ENCODE data around the gene NHERF1. TPM values are rescaled to one million over a fixed set of nuclear protein-coding genes. Genes with fewer than 3 reads are reported as not detected.

Gene NHERF1
- total and polyA plus RNA-seq, 2 of the 13 experiments (the other 11 are each of a cell fraction or from before 2014, with no cell fraction given) = 169 to 269 TPM

DNA sequence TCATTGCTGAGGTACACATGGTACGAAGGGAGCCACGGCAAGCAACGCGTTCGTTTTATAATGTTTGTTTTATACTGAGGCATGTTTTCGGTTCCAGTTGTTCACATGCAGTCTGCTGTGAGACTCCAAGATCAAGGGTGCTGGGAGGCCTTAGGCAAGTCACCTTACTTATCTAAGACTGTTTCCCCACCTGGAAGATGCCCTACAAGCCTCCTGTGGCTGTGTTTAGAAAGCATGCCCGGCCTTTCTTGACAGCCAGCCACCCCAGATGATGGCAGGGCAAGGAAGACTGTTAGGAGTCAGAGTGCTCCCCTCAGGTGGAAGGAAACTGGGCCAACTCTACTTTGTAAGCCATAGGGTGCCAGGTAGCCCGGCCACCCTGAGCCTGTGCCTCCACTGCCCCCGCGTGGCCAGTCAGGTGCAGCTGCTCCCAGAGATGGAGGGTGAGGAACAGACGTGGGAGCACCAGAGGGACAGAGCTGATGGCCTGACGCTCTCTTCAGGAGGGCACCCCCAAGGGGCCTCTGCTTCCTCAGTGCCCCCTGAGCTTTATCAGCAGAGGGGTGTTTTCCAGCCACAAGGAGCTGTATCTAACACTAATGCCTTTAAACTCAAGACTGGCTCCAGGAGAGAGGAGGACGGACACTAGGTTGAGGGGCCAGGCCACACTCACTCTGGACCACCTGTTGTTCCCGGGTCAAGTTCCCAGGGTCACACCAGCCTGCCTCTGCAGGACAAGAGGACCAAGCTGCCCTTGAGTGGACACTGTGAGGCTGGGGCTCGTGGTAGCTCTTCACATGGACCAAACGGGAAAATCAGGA lies 22.3 kb downstream of the NHERF1 start (continued):
- TF ChIP-seq, protein P1, sequence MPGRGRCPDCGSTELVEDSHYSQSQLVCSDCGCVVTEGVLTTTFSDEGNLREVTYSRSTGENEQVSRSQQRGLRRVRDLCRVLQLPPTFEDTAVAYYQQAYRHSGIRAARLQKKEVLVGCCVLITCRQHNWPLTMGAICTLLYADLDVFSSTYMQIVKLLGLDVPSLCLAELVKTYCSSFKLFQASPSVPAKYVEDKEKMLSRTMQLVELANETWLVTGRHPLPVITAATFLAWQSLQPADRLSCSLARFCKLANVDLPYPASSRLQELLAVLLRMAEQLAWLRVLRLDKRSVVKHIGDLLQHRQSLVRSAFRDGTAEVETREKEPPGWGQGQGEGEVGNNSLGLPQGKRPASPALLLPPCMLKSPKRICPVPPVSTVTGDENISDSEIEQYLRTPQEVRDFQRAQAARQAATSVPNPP (CRISPR knock-in tag; IDR thresholded peaks at IDR 0.05) = peak; percentile 60; the same call in 1 of the 2 replicates
- TF ChIP-seq ZNF10 (CRISPR knock-in tag; IDR thresholded peaks at IDR 0.05; ENCODE audit: borderline replicate concordance, low read depth) (no peak), IKZF5 (CRISPR knock-in tag; IDR thresholded peaks at IDR 0.05) (peak; percentile 80; the same call in 1 of the 2 replicates), SP1 (IDR thresholded peaks at IDR 0.05) (no peak), SP1 (CRISPR knock-in tag; IDR thresholded peaks at IDR 0.05) (peak; percentile 52; the same call in 1 of the 2 replicates), AKAP8 (CRISPR knock-in tag; IDR thresholded peaks at IDR 0.05) (peak; percentile 94), GPBP1L1 (CRISPR knock-in tag; IDR thresholded peaks at IDR 0.05) (no peak), SIX4 (CRISPR knock-in tag; IDR thresholded peaks at IDR 0.05) (no peak), NKX3-1 (CRISPR knock-in tag; IDR thresholded peaks at IDR 0.05) (no peak), NFYB (CRISPR knock-in tag; IDR thresholded peaks at IDR 0.05) (0 out of 2 replicates have a peak, but pooled peaks have one; percentile 4), SNAI1 (CRISPR knock-in tag; IDR thresholded peaks at IDR 0.05; ENCODE audit: borderline replicate concordance) (no peak), FOXK2 (IDR thresholded peaks at IDR 0.05) (no peak), BCL6 (CRISPR knock-in tag; IDR thresholded peaks at IDR 0.05) (no peak; the same call in none of the 2 replicates)
- TF ChIP-seq, protein P2, sequence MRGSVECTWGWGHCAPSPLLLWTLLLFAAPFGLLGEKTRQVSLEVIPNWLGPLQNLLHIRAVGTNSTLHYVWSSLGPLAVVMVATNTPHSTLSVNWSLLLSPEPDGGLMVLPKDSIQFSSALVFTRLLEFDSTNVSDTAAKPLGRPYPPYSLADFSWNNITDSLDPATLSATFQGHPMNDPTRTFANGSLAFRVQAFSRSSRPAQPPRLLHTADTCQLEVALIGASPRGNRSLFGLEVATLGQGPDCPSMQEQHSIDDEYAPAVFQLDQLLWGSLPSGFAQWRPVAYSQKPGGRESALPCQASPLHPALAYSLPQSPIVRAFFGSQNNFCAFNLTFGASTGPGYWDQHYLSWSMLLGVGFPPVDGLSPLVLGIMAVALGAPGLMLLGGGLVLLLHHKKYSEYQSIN (CRISPR knock-in tag; IDR thresholded peaks at IDR 0.05; ENCODE audit: borderline replicate concordance) = no peak
- TF ChIP-seq, protein P3, sequence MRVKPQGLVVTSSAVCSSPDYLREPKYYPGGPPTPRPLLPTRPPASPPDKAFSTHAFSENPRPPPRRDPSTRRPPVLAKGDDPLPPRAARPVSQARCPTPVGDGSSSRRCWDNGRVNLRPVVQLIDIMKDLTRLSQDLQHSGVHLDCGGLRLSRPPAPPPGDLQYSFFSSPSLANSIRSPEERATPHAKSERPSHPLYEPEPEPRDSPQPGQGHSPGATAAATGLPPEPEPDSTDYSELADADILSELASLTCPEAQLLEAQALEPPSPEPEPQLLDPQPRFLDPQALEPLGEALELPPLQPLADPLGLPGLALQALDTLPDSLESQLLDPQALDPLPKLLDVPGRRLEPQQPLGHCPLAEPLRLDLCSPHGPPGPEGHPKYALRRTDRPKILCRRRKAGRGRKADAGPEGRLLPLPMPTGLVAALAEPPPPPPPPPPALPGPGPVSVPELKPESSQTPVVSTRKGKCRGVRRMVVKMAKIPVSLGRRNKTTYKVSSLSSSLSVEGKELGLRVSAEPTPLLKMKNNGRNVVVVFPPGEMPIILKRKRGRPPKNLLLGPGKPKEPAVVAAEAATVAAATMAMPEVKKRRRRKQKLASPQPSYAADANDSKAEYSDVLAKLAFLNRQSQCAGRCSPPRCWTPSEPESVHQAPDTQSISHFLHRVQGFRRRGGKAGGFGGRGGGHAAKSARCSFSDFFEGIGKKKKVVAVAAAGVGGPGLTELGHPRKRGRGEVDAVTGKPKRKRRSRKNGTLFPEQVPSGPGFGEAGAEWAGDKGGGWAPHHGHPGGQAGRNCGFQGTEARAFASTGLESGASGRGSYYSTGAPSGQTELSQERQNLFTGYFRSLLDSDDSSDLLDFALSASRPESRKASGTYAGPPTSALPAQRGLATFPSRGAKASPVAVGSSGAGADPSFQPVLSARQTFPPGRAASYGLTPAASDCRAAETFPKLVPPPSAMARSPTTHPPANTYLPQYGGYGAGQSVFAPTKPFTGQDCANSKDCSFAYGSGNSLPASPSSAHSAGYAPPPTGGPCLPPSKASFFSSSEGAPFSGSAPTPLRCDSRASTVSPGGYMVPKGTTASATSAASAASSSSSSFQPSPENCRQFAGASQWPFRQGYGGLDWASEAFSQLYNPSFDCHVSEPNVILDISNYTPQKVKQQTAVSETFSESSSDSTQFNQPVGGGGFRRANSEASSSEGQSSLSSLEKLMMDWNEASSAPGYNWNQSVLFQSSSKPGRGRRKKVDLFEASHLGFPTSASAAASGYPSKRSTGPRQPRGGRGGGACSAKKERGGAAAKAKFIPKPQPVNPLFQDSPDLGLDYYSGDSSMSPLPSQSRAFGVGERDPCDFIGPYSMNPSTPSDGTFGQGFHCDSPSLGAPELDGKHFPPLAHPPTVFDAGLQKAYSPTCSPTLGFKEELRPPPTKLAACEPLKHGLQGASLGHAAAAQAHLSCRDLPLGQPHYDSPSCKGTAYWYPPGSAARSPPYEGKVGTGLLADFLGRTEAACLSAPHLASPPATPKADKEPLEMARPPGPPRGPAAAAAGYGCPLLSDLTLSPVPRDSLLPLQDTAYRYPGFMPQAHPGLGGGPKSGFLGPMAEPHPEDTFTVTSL (CRISPR knock-in tag; IDR thresholded peaks at IDR 0.05; ENCODE audit: borderline replicate concordance) = no peak
